ENCODE data around the gene SLC30A4. TPM values are rescaled to one million over a fixed set of nuclear protein-coding genes. Genes with fewer than 3 reads are reported as not detected.
A peak's percentile ranks its signal among the peaks of the same experiment; 100 is the strongest.

The SLC30A4 gene
- total RNA-seq, 1 experiment from 2014 or later: not detected

DNA sequence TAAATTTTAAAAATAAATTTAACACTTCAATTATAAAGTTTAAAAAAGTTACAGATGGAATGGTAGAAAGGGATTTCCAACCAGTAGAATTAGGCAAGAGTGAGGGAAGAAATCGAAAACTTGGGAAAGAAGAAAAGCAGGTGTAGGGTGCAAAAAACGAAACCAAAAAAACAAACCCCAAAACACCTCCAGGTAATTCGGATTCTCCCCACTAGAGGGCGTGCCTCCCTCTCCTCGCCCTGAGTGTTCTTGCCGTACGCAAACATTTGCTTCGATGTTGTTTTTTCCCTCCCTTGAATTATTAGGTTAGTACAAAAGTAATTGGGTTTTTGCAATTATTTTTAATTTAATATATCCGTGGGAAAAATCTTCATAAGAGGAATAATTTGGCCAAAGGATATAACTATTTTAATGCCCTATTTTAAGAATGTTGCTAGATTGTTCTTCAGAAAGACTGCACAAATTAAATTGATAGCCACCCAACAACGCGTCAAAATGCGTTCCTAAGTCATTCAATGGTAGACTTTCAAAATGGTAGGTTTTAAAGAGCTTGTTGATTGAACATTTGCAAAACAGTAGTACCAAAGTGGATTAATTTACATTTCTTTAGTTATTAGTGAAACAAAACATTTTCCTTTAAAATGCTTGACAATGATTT, 63.7 kb downstream of the SLC30A4 start:
- Histone ChIP-seq H3K79me2 (ENCODE audit: insufficient read depth, low read length) (no peaks in the 10 kb centered on the region), H3K27ac (ENCODE audit: insufficient read length, low read depth, low read length) (no peak overlapping the region), H2BK120ac (ENCODE audit: low read depth, low read length, poor library complexity, severe bottlenecking) (no peak overlapping the region), H4K5ac (ENCODE audit: insufficient read length, low read depth, low read length) (no peak overlapping the region), H3K4me1 (ENCODE audit: insufficient read depth, low read length) (no peaks in the 10 kb centered on the region; the same call in 1 of the 2 replicates), H2AFZ (ENCODE audit: low read length) (no peak overlapping the region), H3K18ac (ENCODE audit: insufficient read length, low read depth, low read length) (no peak overlapping the region), H2BK5ac (ENCODE audit: insufficient read length, low read length) (no peak overlapping the region), H3K9ac (ENCODE audit: extremely low read depth, insufficient read length, low read length) (no peak overlapping the region), H4K20me1 (ENCODE audit: control insufficient read depth, insufficient read depth, insufficient read length) (no peaks in the 10 kb centered on the region), H2BK20ac (ENCODE audit: low read depth, low read length, poor library complexity, severe bottlenecking) (no peak overlapping the region), H3K27me3 (ENCODE audit: insufficient read depth, low read length) (peaks cover 9% of the 10 kb centered on the region; the same call in 1 of the 2 replicates), H3K9me3 (ENCODE audit: control insufficient read depth, low read depth, low read length) (no peaks in the 10 kb centered on the region), H3K14ac (ENCODE audit: insufficient read depth, low read length) (no peak overlapping the region), H3K79me1 (ENCODE audit: insufficient read depth, low read depth, low read length, poor library complexity, severe bottlenecking) (no peaks in the 10 kb centered on the region), H3K4me2 (ENCODE audit: insufficient read depth, insufficient read length, low read length) (no peak overlapping the region), H2BK12ac (ENCODE audit: insufficient read length, low read depth, low read length) (no peak overlapping the region), H3K23me2 (ENCODE audit: insufficient read length, low read depth, low read length, poor library complexity, severe bottlenecking) (no peaks in the 10 kb centered on the region), H3K4ac (ENCODE audit: low read depth, low read length) (no peak overlapping the region), H2AK5ac (ENCODE audit: insufficient read length, low read length) (no peak overlapping the region), H4K91ac (ENCODE audit: insufficient read length, low read depth, low read length) (no peak overlapping the region), H3K23ac (ENCODE audit: insufficient read length, low read depth, low read length) (no peak overlapping the region), H3T11ph (ENCODE audit: low read length) (no peak overlapping the region), H2BK15ac (ENCODE audit: low read depth, low read length) (no peak overlapping the region), H4K8ac (replicated peaks; ENCODE audit: insufficient read length, low read depth, low read length) (no peak overlapping the region), H3K56ac (ENCODE audit: insufficient read length, low read depth, low read length) (no peak overlapping the region)
- TF ChIP-seq, protein P1, sequence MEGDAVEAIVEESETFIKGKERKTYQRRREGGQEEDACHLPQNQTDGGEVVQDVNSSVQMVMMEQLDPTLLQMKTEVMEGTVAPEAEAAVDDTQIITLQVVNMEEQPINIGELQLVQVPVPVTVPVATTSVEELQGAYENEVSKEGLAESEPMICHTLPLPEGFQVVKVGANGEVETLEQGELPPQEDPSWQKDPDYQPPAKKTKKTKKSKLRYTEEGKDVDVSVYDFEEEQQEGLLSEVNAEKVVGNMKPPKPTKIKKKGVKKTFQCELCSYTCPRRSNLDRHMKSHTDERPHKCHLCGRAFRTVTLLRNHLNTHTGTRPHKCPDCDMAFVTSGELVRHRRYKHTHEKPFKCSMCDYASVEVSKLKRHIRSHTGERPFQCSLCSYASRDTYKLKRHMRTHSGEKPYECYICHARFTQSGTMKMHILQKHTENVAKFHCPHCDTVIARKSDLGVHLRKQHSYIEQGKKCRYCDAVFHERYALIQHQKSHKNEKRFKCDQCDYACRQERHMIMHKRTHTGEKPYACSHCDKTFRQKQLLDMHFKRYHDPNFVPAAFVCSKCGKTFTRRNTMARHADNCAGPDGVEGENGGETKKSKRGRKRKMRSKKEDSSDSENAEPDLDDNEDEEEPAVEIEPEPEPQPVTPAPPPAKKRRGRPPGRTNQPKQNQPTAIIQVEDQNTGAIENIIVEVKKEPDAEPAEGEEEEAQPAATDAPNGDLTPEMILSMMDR (conservative IDR thresholded peaks at IDR 0.05): peak; percentile 92
- Mint-ChIP-seq H3K36me3 (ENCODE audit: insufficient read depth in 1 of 3, low read depth in 3 of 3) (peaks cover 0 to 4% (median 2%) of the 10 kb centered on the region in 3 experiments; a peak in 3 of 7 replicates), H3K9me3 (peaks cover 6 to 13% of the 10 kb centered on the region in 2 experiments), H3K27ac (no peak overlapping the region), H3K4me3 (no peak overlapping the region), H3K27me3 (ENCODE audit: low read depth) (peaks cover 59% of the 10 kb centered on the region), H3K4me1 (peaks cover 13 to 18% of the 10 kb centered on the region in 2 experiments)
- WGBS (ENCODE audit: extremely low coverage, insufficient read length, low lambda C conversion rate): no CpG with 5 or more reads among the region's 12 CpGs
- peak; percentile 53 for DNase-seq

All from H9 (cell line).